GM12892 (cell line): ENCODE measurements around the gene RRP1.

Source experiments
- POLR2A ChIP-seq: IDR thresholded peaks from 2 replicates; pipeline ENCODE4 v1.6.1; 2011; ENCODE audit warnings: low read depth, low read length, control low read depth
- POLR2AphosphoS5 ChIP-seq: IDR thresholded peaks from 2 replicates; pipeline ENCODE4 v1.6.1; 2011; ENCODE audit warnings: low read depth, low read length, control low read depth
- TAF1 ChIP-seq: IDR thresholded peaks from 2 replicates; pipeline ENCODE4 v1.6.1; 2011; ENCODE audit warnings: low read depth, mild to moderate bottlenecking, control low read depth, low read length, borderline replicate concordance

- TF ChIP-seq POLR2A (no peak), POLR2AphosphoS5 (no peak), TAF1 (no peak)
Observed at GRCh38 chr21:43740497-43741156, 48.8 kb upstream of the RRP1 start.
